Glutamatergic neuron (in vitro differentiated cells): ENCODE data around the gene ZIC5. TPM values are rescaled to one million over a fixed set of nuclear protein-coding genes. Genes with fewer than 3 reads are reported as not detected.

ENCODE experiments used
- DNase-seq: peaks from one replicate; pipeline ENCODE4 v3.0.0; 2022
- H3K27ac Mint-ChIP-seq: one replicate; pipeline ENCODE4 v1.8.0; 2020; ENCODE audit warnings: mild to moderate bottlenecking, mixed read lengths, inconsistent platforms; ENCODE audit not compliant: unreplicated experiment
- H3K27me3 Mint-ChIP-seq: one replicate; pipeline ENCODE4 v1.8.0; 2020; ENCODE audit warnings: mild to moderate bottlenecking, moderate library complexity, mixed read lengths, inconsistent platforms; ENCODE audit not compliant: unreplicated experiment
- H3K36me3 Mint-ChIP-seq: one replicate; pipeline ENCODE4 v1.8.0; 2020; ENCODE audit warnings: mild to moderate bottlenecking, mixed read lengths, inconsistent platforms; ENCODE audit not compliant: unreplicated experiment
- H3K4me1 Mint-ChIP-seq: one replicate; pipeline ENCODE4 v1.8.0; 2020; ENCODE audit warnings: mild to moderate bottlenecking, low read depth, mixed read lengths, inconsistent platforms; ENCODE audit not compliant: unreplicated experiment
- H3K4me3 Mint-ChIP-seq: one replicate; pipeline ENCODE4 v1.8.0; 2020; ENCODE audit warnings: mild to moderate bottlenecking, mixed read lengths, inconsistent platforms; ENCODE audit not compliant: unreplicated experiment
- H3K9me3 Mint-ChIP-seq: one replicate; pipeline ENCODE4 v1.8.0; 2020; ENCODE audit warnings: mild to moderate bottlenecking, moderate library complexity, mixed read lengths, inconsistent platforms; ENCODE audit not compliant: unreplicated experiment
- CTCF ChIP-seq: fragments of 200-600 bp; sonication (generic); IDR thresholded peaks from one replicate; pipeline ENCODE4 v1.5.0; 2021; ENCODE audit not compliant: partially characterized antibody, unreplicated experiment
- total RNA-seq: library from RNA; stranded (reverse); fragmentation: NEBNext Ultra II Directional; extraction: Animal tissue kit (Norgen Biotek cat#: 25700); gene quantifications from one replicate; pipeline ENCODE4 v1.2.1, GENCODE V29; 2021; ENCODE audit not compliant: unreplicated experiment

The ZIC5 gene
- total RNA-seq, 1 donor from 2014 or later, result 0.47 TPM

GRCh38 chr13:99929866-99930265 lies 41.7 kb downstream of the ZIC5 start:
- no peak for DNase-seq
- Mint-ChIP-seq H3K4me1 (no peaks in the 10 kb centered on the region), H3K9me3 (no peaks in the 10 kb centered on the region), H3K36me3 (peaks cover 6% of the 10 kb centered on the region), H3K27ac (no peak overlapping the region), H3K4me3 (no peak overlapping the region), H3K27me3 (no peaks in the 10 kb centered on the region)
- no peak for TF ChIP-seq CTCF

GRCh38 chr13:99926014-99926731 lies 45.4 kb downstream of the ZIC5 start:
- DNase-seq, result no peak
- no peak for TF ChIP-seq CTCF
- no peaks in the 10 kb centered on the region for H3K36me3 Mint-ChIP-seq
- no peak overlapping the region for H3K27ac Mint-ChIP-seq
- no peaks in the 10 kb centered on the region for H3K4me1 Mint-ChIP-seq
- H3K9me3 Mint-ChIP-seq, result peaks cover 2% of the 10 kb centered on the region
- no peak overlapping the region for H3K4me3 Mint-ChIP-seq
- H3K27me3 Mint-ChIP-seq, result no peaks in the 10 kb centered on the region

- no peaks in the 10 kb centered on the region for H3K36me3 Mint-ChIP-seq
- no peak overlapping the region for H3K4me3 Mint-ChIP-seq
- no peak for TF ChIP-seq CTCF
- no peaks in the 10 kb centered on the region for H3K4me1 Mint-ChIP-seq
- DNase-seq, result no peak
- H3K27me3 Mint-ChIP-seq, result no peaks in the 10 kb centered on the region
- H3K27ac Mint-ChIP-seq, result no peak overlapping the region
- peaks cover 5% of the 10 kb centered on the region for H3K9me3 Mint-ChIP-seq
Observed at GRCh38 chr13:99923877-99924582, 47.5 kb downstream of the ZIC5 start.

DNA sequence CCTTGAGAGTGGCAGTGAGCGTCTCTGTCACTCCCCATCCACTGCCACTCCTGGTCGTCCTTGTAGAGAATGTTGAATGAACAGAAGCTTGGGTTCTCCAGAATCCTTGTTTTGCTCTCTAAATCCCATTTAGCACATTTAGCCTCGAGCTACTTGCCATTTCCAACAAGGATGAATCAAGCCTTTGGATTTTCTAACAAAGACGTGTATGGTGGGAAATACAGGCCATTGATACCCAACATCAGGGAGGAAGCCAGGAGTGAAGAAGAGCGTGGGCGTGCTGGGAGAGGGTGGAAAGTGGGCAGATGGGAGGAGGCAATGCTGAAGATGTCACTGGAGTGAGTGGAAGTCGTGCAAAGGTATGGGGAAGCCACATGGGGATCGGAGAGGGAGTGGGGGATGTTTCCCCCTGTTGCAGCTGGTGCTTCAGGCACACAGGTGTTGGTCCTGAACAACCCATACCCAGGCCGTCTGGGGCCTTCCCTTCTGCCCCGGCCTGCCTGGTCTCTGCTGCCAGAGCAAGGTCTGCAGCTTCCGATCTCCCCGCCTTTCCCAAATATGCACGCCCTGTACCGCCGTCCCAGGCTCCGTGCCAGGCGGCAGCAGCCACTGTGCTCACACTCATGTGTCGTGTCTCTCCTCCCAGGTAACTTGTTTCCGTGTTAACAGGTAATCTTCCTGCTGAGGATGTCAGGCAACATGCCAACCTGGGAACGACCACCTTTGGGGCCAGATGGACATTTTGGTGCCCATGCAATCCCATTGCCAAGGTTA lies 48.7 kb downstream of the ZIC5 start:
- Mint-ChIP-seq H3K4me1 (no peaks in the 10 kb centered on the region), H3K27me3 (no peaks in the 10 kb centered on the region), H3K9me3 (peaks cover 5% of the 10 kb centered on the region), H3K27ac (no peak overlapping the region), H3K4me3 (no peak overlapping the region), H3K36me3 (no peaks in the 10 kb centered on the region)
- no peak for DNase-seq
- no peak for TF ChIP-seq CTCF

- H3K27me3 Mint-ChIP-seq, result no peaks in the 10 kb centered on the region
- DNase-seq, result no peak
- H3K9me3 Mint-ChIP-seq, result peaks cover 7% of the 10 kb centered on the region
- H3K27ac Mint-ChIP-seq, result no peak overlapping the region
- H3K36me3 Mint-ChIP-seq, result no peaks in the 10 kb centered on the region
- no peak overlapping the region for H3K4me3 Mint-ChIP-seq
- no peaks in the 10 kb centered on the region for H3K4me1 Mint-ChIP-seq
- TF ChIP-seq CTCF, result no peak
Observed at GRCh38 chr13:99919132-99919531, 52.4 kb downstream of the ZIC5 start.
